Mesendoderm (in vitro differentiated cells): ENCODE results near the gene POLK.

Experiments used
- DNase-seq: peaks from one replicate; pipeline ENCODE4 v3.0.0; 2013
- H2AK5ac ChIP-seq: 2 replicates; pipeline ENCODE4 v1.6.1; 2013; ENCODE audit warnings: low read length, inconsistent platforms
- H2BK120ac ChIP-seq: 2 replicates; pipeline ENCODE4 v1.6.1; 2013; ENCODE audit warnings: low read depth, mild to moderate bottlenecking, low read length, moderate library complexity, mixed read lengths
- H2BK15ac ChIP-seq: replicated peaks from 2 replicates; pipeline ENCODE4 v1.6.1; 2013; ENCODE audit warnings: low read depth, mild to moderate bottlenecking, moderate library complexity
- H2BK5ac ChIP-seq: 2 replicates; pipeline ENCODE4 v1.6.1; 2013; ENCODE audit warnings: low read length, inconsistent platforms
- H3K18ac ChIP-seq: 2 replicates; pipeline ENCODE4 v1.6.1; 2013; ENCODE audit warnings: mild to moderate bottlenecking, low read length, mixed read lengths
- H3K23ac ChIP-seq: one replicate; pipeline ENCODE4 v1.6.1; 2013; ENCODE audit warnings: low read length
- H3K27ac ChIP-seq: 2 replicates; pipeline ENCODE4 v1.5.1; 2013; ENCODE audit warnings: low read depth, mild to moderate bottlenecking, inconsistent platforms, low read length, moderate library complexity
- H3K27me3 ChIP-seq: 2 replicates; pipeline ENCODE4 v1.6.1; 2013; ENCODE audit warnings: low read length, control low read depth, mild to moderate bottlenecking, inconsistent platforms; ENCODE audit not compliant: insufficient read depth, poor library complexity
- H3K36me3 ChIP-seq: 2 replicates; pipeline ENCODE4 v1.6.1; 2013; ENCODE audit warnings: low read length, inconsistent platforms; ENCODE audit not compliant: control insufficient read depth, insufficient read depth
- H3K4ac ChIP-seq: one replicate; pipeline ENCODE4 v1.6.1; 2013; ENCODE audit warnings: low read depth, mild to moderate bottlenecking, low read length, moderate library complexity
- H3K4me1 ChIP-seq: 2 replicates; pipeline ENCODE4 v1.6.1; 2013; ENCODE audit warnings: low read depth, low read length, inconsistent platforms; ENCODE audit not compliant: control insufficient read depth
- H3K4me2 ChIP-seq: 2 replicates; pipeline ENCODE4 v1.6.1; 2013; ENCODE audit warnings: low read length
- H3K4me3 ChIP-seq: 2 replicates; pipeline ENCODE4 v1.5.1; 2013; ENCODE audit warnings: mild to moderate bottlenecking, low read length
- H3K56ac ChIP-seq: one replicate; pipeline ENCODE4 v1.6.1; 2013; ENCODE audit warnings: low read length
- H3K79me1 ChIP-seq: 2 replicates; pipeline ENCODE4 v1.6.1; 2013; ENCODE audit warnings: low read length, inconsistent platforms
- H3K79me2 ChIP-seq: 2 replicates; pipeline ENCODE4 v1.6.1; 2013; ENCODE audit warnings: mild to moderate bottlenecking, low read length; ENCODE audit not compliant: control insufficient read depth, insufficient read depth
- H3K9ac ChIP-seq: 2 replicates; pipeline ENCODE4 v1.6.1; 2013; ENCODE audit warnings: low read length, inconsistent platforms
- H4K5ac ChIP-seq: one replicate; pipeline ENCODE4 v1.6.1; 2013; ENCODE audit warnings: low read length
- H4K8ac ChIP-seq: one replicate; pipeline ENCODE4 v1.6.1; 2013; ENCODE audit warnings: low read depth, mild to moderate bottlenecking, control low read depth, low read length, moderate library complexity
- whole genome bisulfite sequencing: extraction: QIAGEN DNeasy Blood & Tissue Kit; methylation state at CpG from one replicate; pipeline ENCODE4 v1.1.7; 2013; ENCODE audit warnings: low lambda C conversion rate, missing lambda C conversion rate; ENCODE audit not compliant: insufficient coverage; ENCODE audit errors: extremely low coverage; 5-methylcytosine and 5-hydroxymethylcytosine counted together

The POLK gene

DNA sequence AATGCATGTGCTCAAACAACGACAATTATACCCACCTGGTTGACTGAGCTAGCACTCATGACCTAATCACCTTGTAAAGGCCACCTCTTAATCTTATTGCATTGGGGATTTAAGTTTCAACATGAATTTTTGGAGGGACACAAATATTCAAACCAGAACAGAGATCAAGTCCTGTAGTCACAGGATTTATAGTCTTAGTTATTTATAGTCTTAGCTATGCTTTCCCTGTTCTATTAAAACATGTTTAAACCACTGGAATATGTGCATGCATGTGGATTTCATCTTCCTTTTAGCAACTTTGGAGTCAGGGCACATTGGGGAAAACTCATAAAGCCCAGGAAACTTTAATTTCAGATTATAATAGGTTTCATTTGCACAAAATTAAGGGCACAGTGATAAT, 126.3 kb downstream of the POLK start:
- Histone ChIP-seq H2AK5ac (no peak overlapping the region), H3K9ac (no peak overlapping the region), H3K56ac (no peak overlapping the region), H3K4ac (no peak overlapping the region), H3K4me3 (no peak overlapping the region), H3K79me1 (no peaks in the 10 kb centered on the region), H2BK5ac (no peak overlapping the region), H3K4me1 (no peaks in the 10 kb centered on the region), H2BK15ac (no peak overlapping the region), H3K4me2 (no peak overlapping the region), H3K79me2 (no peaks in the 10 kb centered on the region), H3K36me3 (no peaks in the 10 kb centered on the region), H4K8ac (no peak overlapping the region), H2BK120ac (no peak overlapping the region), H4K5ac (no peak overlapping the region), H3K18ac (no peak overlapping the region), H3K23ac (no peak overlapping the region), H3K27me3 (no peaks in the 10 kb centered on the region), H3K27ac (no peak overlapping the region)
- WGBS, result no CpG with 5 or more reads among the region's 1 CpG
- no peak for DNase-seq

DNA sequence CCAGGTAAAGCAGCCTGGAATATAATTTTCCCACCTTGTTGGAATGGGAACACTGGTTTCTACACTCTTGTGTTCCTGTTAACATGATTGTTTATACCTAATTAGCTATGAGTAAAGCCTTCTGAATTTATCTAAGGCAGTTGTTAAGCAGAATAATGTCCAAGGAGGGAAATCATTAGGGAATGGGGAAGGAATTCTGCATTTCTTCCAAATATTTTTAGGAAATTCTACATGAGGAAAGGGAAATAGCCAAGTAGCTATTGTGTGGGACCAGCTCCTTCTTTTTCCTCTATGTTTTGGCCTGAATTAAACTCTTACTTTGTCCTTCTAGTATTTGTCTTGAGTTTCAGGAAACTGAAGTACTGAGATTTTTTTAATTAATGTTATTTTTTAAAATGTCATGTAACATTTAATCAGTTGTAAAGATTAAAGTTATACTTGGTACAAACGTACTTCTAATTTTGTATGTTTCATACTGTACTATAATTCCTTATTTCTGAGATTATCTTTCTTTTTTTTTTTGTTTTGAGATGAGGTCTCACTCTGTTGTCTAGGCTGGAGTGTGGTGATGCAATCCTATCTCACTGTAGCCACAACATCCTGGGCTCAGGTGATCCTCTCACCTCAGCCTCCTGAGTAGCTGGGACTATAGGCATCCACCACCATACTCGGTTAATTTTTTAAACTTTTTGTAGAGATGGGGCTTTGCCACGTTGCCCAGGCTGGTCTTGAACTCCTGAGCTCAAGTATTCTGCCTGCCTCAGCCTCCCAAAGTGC, 128.0 kb downstream of the POLK start:
- H3K4ac ChIP-seq, result no peak overlapping the region
- H3K4me2 ChIP-seq, result no peak overlapping the region
- no peaks in the 10 kb centered on the region for H3K4me1 ChIP-seq
- no peaks in the 10 kb centered on the region for H3K27me3 ChIP-seq
- no peak overlapping the region for H2BK15ac ChIP-seq
- no peak overlapping the region for H3K4me3 ChIP-seq
- H2AK5ac ChIP-seq, result no peak overlapping the region
- no peak overlapping the region for H2BK120ac ChIP-seq
- DNase-seq, result no peak
- no peaks in the 10 kb centered on the region for H3K79me2 ChIP-seq
- no peak overlapping the region for H3K23ac ChIP-seq
- no peak overlapping the region for H2BK5ac ChIP-seq
- no peak overlapping the region for H3K56ac ChIP-seq
- no CpG with 5 or more reads among the region's 3 CpGs for WGBS
- no peak overlapping the region for H4K8ac ChIP-seq
- no peak overlapping the region for H3K18ac ChIP-seq
- H3K36me3 ChIP-seq, result no peaks in the 10 kb centered on the region
- no peak overlapping the region for H3K9ac ChIP-seq
- H3K79me1 ChIP-seq, result no peaks in the 10 kb centered on the region
- no peak overlapping the region for H3K27ac ChIP-seq
- no peak overlapping the region for H4K5ac ChIP-seq

- DNase-seq, result no peak
- Histone ChIP-seq H3K79me1 (no peaks in the 10 kb centered on the region), H3K27ac (no peak overlapping the region)
Observed at GRCh38 chr5:75640395-75640794, 128.7 kb downstream of the POLK start.

GRCh38 chr5:75640826-75641225, 129.1 kb downstream of the POLK start:
- H2BK120ac ChIP-seq, result no peak overlapping the region
- no peak overlapping the region for H3K23ac ChIP-seq
- no peak overlapping the region for H3K27ac ChIP-seq
- no peak overlapping the region for H2BK15ac ChIP-seq
- no peak overlapping the region for H2BK5ac ChIP-seq
- DNase-seq, result no peak
- no peak overlapping the region for H3K4ac ChIP-seq
- H3K56ac ChIP-seq, result no peak overlapping the region
- H3K79me1 ChIP-seq, result no peaks in the 10 kb centered on the region
- no peaks in the 10 kb centered on the region for H3K36me3 ChIP-seq
- no peak overlapping the region for H3K4me2 ChIP-seq
- H3K79me2 ChIP-seq, result no peaks in the 10 kb centered on the region
- no peak overlapping the region for H2AK5ac ChIP-seq
- H3K4me3 ChIP-seq, result no peak overlapping the region
- no CpG with 5 or more reads among the region's 2 CpGs for WGBS
- no peak overlapping the region for H3K18ac ChIP-seq
- H3K4me1 ChIP-seq, result no peaks in the 10 kb centered on the region
- H3K27me3 ChIP-seq, result no peaks in the 10 kb centered on the region
- no peak overlapping the region for H3K9ac ChIP-seq
- no peak overlapping the region for H4K8ac ChIP-seq
- H4K5ac ChIP-seq, result no peak overlapping the region

More at GRCh38 chr5:75640395-75640794, 128.7 kb downstream of the POLK start:
- no peak overlapping the region for H3K4me2 ChIP-seq
- no peak overlapping the region for H3K4me3 ChIP-seq
- H4K8ac ChIP-seq, result no peak overlapping the region
- no peak overlapping the region for H2BK5ac ChIP-seq
- no peaks in the 10 kb centered on the region for H3K36me3 ChIP-seq
- no peak overlapping the region for H4K5ac ChIP-seq
- no peak overlapping the region for H3K9ac ChIP-seq
- no peak overlapping the region for H3K56ac ChIP-seq
- H3K4me1 ChIP-seq, result no peaks in the 10 kb centered on the region
- no peak overlapping the region for H3K18ac ChIP-seq
- no peak overlapping the region for H2BK120ac ChIP-seq
- H3K79me2 ChIP-seq, result no peaks in the 10 kb centered on the region
- H3K4ac ChIP-seq, result no peak overlapping the region
- H2AK5ac ChIP-seq, result no peak overlapping the region
- H2BK15ac ChIP-seq, result no peak overlapping the region
- no peaks in the 10 kb centered on the region for H3K27me3 ChIP-seq
- H3K23ac ChIP-seq, result no peak overlapping the region

DNA sequence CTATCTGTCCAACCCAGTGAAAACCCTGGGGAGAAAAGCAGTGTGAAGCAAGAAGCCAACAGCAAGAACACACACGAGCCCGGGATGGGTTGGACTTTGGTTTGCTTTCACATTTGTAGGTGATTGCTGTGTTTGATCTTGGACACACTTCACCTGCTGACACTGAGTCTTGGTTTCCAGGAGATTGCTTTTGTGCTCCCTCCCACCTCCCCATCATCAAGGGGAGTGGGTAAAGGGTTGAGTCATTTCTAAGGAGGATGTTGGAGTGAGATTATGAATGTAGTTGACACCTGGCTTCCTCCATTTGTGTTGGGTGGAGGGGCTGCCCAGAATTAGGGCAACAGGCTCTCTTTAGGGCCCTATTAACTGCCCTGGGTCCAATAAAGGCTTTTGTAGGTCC, 137.0 kb downstream of the POLK start:
- WGBS, result no CpG with 5 or more reads among the region's 2 CpGs
- Histone ChIP-seq H3K56ac (no peak overlapping the region), H2BK120ac (no peak overlapping the region), H3K79me1 (no peaks in the 10 kb centered on the region), H2AK5ac (no peak overlapping the region), H4K8ac (no peak overlapping the region), H3K4me2 (no peak overlapping the region), H3K23ac (no peak overlapping the region), H3K4me1 (no peaks in the 10 kb centered on the region), H3K79me2 (no peaks in the 10 kb centered on the region), H3K4ac (no peak overlapping the region), H4K5ac (no peak overlapping the region), H3K27me3 (no peaks in the 10 kb centered on the region), H3K9ac (no peak overlapping the region), H3K36me3 (no peaks in the 10 kb centered on the region), H3K27ac (no peak overlapping the region), H3K18ac (no peak overlapping the region), H3K4me3 (no peak overlapping the region), H2BK5ac (no peak overlapping the region), H2BK15ac (no peak overlapping the region)
- no peak for DNase-seq
